Cardiac fibroblast (primary cell): ENCODE data around the gene SIVA1.
A peak's percentile ranks its signal among the peaks of the same experiment; 100 is the strongest.

Experiments
- DNase-seq, 2 donors: peaks; one replicate each; pipeline versions ENCODE4 v3.0.0 to v3.0.0-alpha.2; 2010; ENCODE audit warnings: low read depth in 2 of 2
- H3K4me3 ChIP-seq, 2 donors: replicated peaks in 1 of 2; 1 replicate in 1 of 2; 2 replicates in 1 of 2; pipeline ENCODE4 v1.5.1; 2011; ENCODE audit warnings: low read depth in 2 of 2, low read length in 2 of 2, mild to moderate bottlenecking in 2 of 2, moderate library complexity in 1 of 2
- TF ChIP-seq, protein P1 (sequence below): IDR thresholded peaks from one replicate; pipeline ENCODE4 v1.5.1; 2011; ENCODE audit warnings: low read depth, mild to moderate bottlenecking, low read length, inconsistent platforms

Gene SIVA1

DNA sequence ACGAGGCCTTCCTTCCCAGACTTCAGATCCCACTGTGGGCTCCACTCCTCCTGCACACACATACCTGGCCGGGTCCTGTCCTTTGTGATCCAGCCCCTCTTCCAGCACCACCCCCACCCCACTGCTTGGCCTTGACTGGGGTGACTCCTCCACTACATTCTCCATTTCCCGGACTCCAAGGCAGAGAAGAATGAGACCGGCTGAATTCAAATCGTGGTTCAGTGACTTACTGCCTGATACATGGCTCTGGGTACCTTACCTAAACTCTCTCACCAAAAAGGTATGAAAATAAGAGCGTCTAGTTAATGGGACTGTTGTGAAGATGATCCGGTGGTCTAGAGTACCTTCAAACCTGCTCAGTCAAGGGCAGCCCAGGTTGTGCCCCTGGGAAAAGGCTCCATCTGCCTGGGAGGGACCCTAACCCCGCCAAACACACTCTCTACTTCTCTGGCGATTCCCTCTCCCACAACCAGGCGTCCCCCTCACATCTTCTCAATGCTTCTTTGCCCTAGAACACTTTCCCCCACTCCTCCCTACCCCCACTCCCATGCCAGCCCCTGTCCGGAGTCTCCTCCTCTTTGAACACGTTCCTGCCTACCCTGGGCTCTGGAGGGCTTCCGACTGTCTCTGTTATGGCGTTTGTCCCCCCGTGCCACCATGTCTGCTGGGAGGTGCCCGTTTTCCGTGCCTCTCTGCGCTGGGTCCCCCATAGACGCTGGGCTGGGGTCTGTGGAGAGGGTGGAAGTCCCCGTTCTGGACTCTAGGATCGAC lies 46.5 kb downstream of the SIVA1 start:
- peak overlapping the region; percentile 54 to 62 for H3K4me3 ChIP-seq
- TF ChIP-seq, protein P1, sequence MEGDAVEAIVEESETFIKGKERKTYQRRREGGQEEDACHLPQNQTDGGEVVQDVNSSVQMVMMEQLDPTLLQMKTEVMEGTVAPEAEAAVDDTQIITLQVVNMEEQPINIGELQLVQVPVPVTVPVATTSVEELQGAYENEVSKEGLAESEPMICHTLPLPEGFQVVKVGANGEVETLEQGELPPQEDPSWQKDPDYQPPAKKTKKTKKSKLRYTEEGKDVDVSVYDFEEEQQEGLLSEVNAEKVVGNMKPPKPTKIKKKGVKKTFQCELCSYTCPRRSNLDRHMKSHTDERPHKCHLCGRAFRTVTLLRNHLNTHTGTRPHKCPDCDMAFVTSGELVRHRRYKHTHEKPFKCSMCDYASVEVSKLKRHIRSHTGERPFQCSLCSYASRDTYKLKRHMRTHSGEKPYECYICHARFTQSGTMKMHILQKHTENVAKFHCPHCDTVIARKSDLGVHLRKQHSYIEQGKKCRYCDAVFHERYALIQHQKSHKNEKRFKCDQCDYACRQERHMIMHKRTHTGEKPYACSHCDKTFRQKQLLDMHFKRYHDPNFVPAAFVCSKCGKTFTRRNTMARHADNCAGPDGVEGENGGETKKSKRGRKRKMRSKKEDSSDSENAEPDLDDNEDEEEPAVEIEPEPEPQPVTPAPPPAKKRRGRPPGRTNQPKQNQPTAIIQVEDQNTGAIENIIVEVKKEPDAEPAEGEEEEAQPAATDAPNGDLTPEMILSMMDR: no peak
- peak in 1 of 2 donors; percentile 47 for DNase-seq

DNA sequence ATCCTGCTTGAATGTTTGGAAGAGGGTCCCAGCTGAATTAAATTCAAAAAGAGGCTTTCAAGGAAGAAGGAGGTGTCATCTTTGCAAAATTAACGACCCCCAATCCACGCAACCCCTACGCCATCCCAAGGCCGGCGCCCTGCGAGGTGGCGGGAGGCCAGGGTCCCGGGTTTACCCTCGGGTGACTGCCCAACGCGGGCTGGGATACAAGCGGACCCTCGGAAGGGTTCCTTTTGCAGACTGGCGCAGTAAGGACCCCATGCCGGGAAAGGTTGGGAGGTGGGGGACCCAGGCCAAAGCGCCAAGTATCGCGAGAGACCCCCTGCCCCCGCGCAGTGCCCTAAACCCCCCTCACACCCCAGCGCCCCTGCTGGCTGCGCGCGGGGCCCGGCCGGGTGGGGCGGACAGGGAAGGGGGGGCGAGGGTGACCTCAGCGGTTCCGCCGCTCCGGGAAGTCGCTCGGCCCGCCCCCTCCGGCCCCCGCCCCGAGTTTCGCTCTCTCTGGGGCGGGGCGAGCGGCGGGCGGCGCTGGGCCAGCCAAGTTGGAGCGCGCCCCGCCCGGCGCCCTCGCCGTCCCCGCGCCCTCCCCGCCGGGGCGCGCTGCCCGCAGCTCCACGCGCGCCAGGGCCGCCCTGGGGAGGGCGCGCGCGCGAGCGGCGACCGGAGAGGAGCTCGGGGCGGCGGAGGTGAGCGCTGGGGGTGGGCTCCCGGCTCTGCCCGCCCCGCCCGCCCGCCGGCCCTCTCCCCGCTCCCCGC lies 47.2 kb downstream of the SIVA1 start:
- peak overlapping the region; percentile 54 to 62 for H3K4me3 ChIP-seq
- TF ChIP-seq, protein P1: peak; percentile 9
- peak; percentile 62 to 84 for DNase-seq

DNA sequence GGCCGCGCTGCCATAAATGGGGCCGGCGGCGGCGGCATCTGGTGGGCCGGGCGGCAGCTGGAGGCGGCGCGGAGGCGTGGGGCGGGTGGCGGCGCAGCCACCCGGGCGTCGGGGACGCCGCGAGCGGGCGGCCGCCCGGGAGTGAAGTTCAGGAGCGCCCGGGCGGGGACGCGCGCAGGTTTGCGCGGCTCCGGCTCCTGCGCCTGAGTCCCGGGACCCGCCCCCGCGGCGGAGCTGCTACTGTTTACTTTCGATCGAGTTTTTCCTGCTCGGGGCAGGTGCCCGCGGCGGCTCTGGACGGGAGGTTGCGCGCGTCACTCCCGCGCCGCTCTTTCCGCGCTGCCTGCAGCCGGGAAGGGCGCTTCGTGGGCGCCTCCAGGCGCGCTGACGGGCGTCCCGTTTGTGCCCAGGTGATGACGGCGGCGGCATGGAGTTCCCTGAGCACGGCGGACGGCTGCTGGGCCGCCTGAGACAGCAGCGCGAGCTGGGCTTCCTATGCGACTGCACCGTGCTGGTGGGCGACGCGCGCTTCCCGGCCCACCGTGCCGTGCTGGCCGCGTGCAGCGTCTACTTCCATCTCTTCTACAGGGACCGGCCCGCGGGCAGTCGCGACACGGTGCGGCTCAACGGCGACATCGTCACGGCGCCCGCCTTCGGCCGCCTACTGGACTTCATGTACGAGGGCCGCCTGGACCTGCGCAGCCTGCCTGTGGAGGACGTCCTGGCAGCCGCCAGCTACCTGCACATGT lies 48.0 kb downstream of the SIVA1 start, which contains the start of gene ZBTB42:
Gene ZBTB42, plus strand, starts transcription at position 331 of the 749 bp plus-strand sequence. Its CDS starts 97 bp downstream, at position 428.
- TF ChIP-seq, protein P1: no peak
- peak; percentile 41 to 48 for DNase-seq
- peak within 1 kb of the TSS; percentile 54 to 62 for H3K4me3 ChIP-seq

DNA sequence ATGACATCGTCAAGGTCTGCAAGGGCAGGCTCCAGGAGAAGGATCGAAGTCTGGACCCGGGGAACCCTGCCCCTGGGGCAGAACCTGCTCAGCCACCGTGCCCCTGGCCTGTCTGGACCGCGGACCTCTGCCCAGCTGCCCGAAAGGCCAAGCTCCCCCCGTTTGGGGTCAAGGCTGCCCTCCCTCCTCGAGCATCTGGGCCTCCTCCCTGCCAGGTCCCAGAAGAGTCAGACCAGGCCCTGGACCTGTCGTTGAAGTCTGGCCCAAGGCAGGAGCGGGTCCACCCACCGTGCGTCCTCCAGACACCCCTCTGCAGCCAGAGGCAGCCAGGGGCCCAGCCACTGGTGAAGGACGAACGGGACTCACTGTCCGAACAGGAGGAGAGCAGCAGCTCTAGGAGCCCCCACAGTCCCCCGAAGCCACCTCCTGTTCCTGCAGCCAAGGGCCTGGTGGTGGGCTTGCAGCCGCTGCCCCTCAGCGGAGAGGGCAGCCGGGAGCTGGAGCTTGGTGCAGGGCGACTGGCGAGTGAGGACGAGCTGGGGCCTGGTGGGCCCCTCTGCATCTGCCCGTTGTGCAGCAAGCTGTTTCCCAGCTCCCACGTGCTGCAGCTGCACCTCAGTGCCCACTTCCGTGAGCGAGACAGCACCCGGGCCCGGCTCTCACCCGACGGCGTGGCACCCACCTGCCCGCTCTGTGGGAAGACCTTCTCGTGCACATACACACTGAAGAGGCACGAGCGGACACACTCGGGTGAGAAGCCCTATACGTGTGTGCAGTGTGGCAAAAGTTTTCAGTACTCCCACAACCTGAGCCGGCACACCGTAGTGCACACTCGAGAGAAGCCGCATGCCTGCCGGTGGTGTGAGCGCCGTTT lies 48.8 kb downstream of the SIVA1 start:
- DNase-seq: no peak
- TF ChIP-seq, protein P1: no peak
- peak overlapping the region; percentile 50 to 62 for H3K4me3 ChIP-seq

DNA sequence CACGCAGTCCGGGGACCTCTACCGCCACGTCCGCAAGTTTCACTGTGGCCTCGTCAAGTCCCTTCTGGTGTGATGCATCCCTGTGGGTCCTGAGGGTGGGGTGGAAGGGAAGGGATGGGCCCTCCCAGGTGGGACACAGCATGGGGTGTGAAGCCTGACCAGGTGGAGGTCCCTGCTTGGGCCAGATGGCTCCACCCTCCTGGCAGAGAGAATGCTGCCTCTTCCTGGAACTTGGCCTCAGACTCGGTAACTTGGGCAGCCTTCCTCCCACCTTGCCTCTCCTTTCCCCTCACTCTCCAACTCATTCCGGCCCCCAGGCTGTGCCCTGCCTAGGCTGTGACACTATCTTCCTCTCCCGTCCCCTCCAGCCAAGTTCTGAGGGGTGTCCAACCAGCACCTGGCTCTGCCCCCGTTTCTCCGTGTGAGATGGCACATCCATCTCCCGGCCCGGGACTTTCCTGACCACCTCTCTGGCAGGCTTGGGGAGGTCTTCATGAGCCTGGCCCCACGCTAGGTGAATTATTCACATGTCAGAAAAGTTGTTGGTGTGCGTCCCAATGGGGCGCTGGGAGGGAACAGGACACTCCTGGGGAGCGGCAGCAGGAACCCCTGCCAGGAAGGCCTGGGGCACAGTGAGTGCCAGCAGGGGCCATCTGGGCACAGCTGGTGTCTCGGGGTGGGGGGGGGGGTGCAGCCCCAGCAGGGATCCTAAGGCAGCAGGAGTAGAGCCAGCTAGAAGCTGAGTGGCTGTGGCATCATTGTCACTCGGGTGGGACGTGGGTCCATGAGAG lies 49.6 kb downstream of the SIVA1 start:
- DNase-seq: no peak
- H3K4me3 ChIP-seq: no peak overlapping the region
- TF ChIP-seq, protein P1: no peak
